Stimulated activated CD4-positive, alpha-beta T cell treated with anti-CD3 and anti-CD28 coated beads, Interleukin-1b, Interleukin-23, amount 100 ng/mL, for 48 hours (primary cell): ENCODE results near the gene CLEC4C.

Experiments used
- DNase-seq: peaks from one replicate; pipeline ENCODE4 v3.0.0-alpha.2; 2020

CLEC4C gene

GRCh38 chr12:7719946-7720730 lies 27.0 kb downstream of the CLEC4C start:
- DNase-seq, result no peak

DNA sequence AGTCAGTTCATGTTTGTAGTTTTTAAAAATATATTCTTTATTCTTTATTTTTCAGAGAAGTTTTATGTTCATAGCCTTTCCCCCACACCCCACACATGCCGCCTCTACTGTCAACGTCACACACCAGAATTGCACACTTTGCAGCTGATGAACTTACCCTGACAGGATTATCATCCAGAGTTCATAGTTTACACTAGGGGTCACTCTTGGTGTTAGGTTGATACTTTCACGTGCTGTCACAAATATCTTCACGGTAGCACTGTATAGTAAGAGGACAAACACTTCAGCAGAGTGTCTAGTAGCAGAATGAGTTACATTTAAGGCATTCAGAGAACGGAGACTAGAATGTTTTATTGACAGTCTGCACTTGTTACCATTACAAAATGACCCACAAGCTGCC lies 30.8 kb downstream of the CLEC4C start:
- DNase-seq, result no peak

DNA sequence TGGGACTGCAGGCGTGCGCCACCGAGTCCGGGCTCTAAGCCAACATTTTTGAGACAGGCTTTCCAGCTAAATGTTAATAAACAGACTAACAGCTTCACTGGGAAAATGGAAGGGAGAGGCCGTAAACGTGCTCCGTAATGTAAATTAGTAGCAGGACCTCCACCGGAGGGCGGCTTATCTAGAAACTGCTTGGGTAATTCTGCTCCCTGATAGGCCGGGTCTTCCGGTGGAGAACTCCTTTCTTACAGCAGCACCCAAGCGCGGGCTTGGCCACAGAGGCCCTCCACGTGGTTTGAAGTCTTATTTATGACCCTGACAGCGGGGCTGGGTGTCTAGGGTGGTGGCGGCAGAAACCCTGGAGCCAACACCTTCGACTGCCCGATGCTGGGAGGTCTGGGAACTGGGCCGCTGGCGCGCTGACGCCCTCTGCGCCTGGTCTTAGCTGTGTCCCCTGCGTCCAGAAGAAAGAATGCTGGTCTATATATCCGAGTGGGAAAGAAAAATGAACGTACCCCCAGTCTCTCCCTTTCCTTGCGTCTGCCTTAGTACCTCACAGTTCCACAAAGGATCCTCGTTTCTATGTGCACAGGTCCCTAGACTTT lies 34.2 kb downstream of the CLEC4C start:
- no peak for DNase-seq

DNA sequence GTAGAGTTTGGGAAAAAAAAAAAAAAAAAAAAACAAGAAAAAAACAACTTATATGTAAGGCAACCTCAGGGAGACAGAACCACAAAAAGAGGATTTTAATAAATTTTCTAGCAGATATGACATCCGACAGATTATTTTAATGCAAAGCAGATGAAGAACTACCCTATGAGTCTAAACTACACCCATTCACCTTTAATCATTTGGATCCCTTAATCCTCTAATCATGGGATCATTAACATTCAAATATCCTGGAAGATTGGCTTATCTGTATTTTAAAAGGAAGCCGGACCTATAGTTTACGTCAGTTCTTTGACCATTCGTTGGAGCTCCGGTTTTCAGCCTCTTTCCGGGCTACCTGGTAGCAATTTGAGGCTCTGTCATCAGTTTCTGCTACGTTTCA lies 36.0 kb downstream of the CLEC4C start, which contains the start of gene DPPA3:
TSS of gene DPPA3 (plus strand) at position 301 of the 400 bp plus-strand sequence. CDS start 138 bp downstream, outside the sequence.
- DNase-seq, result no peak

GRCh38 chr12:7709969-7710675 lies 37.1 kb downstream of the CLEC4C start:
- DNase-seq, result no peak

DNA sequence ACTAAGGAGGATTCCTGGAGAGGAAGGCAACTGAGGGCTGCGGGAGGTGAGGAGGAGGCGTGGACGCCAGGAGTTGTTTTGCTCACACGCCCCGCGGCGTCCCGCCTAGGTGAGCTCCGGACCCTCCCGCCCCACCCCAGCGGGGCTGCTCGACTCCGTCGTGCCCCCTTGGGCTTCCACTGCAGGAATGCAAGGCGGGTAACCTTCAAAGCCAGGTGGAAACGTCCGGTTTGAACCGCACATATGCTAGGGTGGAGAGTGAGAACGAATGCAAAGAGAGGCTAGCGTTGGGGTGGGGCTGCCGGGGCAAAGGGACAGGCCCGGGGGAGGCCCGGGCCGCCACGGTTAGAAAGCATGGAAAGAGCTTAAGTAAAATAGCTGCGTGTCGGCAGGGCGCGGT lies 41.3 kb downstream of the CLEC4C start:
- DNase-seq, result no peak

GRCh38 chr12:7695566-7696197 lies 51.5 kb downstream of the CLEC4C start, which contains the start of gene GDF3:
TSS of gene GDF3 (minus strand) at chr12:7695775. CDS start at chr12:7695728, 47 bp downstream.
- DNase-seq, result no peak

- no peak for DNase-seq
Observed at GRCh38 chr12:7695237-7695560, 52.0 kb downstream of the CLEC4C start.

- DNase-seq, result no peak
Observed at GRCh38 chr12:7694556-7695236, 52.5 kb downstream of the CLEC4C start.

DNA sequence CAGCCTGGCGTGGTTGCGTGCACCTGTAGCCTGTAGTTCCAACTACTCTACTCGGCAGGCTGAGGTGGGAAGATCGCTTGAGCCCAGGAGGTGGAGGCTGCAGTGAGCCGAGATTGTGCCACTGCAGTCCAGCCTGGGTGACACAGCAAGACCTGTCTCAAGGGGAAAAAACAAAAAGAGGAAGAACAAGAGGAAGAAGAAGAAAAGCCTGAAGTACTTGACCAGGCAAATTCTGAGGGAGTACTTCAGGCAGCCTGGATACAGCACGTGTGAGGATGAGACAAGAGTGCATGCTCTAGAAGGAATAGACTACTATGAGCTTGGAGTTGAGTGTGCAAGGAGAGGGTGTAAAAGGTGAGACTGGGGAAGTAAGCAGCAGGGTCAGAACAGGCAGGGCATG lies 53.4 kb downstream of the CLEC4C start:
- DNase-seq, result no peak

DNA sequence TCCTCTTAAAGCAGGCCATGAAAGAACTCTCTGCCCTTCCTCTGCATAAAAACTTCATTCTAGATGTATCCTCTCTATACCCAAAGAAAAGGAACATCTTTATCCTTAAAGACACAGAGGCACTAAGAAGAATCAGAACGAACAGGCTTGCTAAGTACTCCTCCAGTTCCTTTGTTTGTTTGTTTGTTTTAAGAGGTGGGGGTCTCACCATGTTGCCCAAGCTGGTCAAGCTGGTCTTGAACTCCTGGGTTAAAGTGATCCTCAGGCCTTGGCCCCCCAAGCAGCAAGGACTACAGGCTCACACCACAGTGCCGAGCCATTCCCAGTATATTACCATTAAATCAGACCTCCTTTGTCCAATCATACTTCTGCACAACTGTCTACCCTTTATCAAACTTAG lies 65.6 kb downstream of the CLEC4C start:
- no peak for DNase-seq
